ENCODE measurements around the gene FARS2. TPM values are rescaled to one million over a fixed set of nuclear protein-coding genes. Genes with fewer than 3 reads are reported as not detected.

The FARS2 gene
- total and polyA plus RNA-seq, 10 donors = 9.0 to 27.4 (median 19.8) TPM

- no peak overlapping the region for H3K27ac ChIP-seq
- H3K27me3 ChIP-seq (replicated peaks in 1 of 7) = no peaks in the 10 kb centered on the region
- H3K4me1 ChIP-seq = peaks cover 0 to 22% (median 0%) of the 10 kb centered on the region in 6 donors
- WGBS, 5 donors = 95 to 98% (median 98%) methylated on average over 2 of the region's 2 CpGs
- no peak for DNase-seq
- H3K9me3 ChIP-seq = peaks cover 0 to 22% (median 8%) of the 10 kb centered on the region in 8 donors
- intact Hi-C loops (cut with DNase I; ENCODE audit: low total_unique reads) = no loop called here
- peaks cover 0 to 19% (median 3%) of the 10 kb centered on the region in 6 donors for H3K36me3 ChIP-seq
- H3K4me3 ChIP-seq = no peak overlapping the region
- no peak for TF ChIP-seq CTCF (IDR thresholded peaks at IDR 0.05 in 8 of 11, conservative IDR thresholded peaks at IDR 0.05 in 3 of 11)
- TF ChIP-seq POLR2A (IDR thresholded peaks at IDR 0.05) = no peak
- no peak for TF ChIP-seq POLR2AphosphoS5 (IDR thresholded peaks at IDR 0.05)
Observed at GRCh38 chr6:5767471-5767870, 506.2 kb downstream of the FARS2 start.

GRCh38 chr6:5771211-5771610 lies 509.9 kb downstream of the FARS2 start:
- H3K27me3 ChIP-seq (replicated peaks in 1 of 7) = no peaks in the 10 kb centered on the region
- peaks cover 0 to 54% (median 3%) of the 10 kb centered on the region in 6 donors for H3K36me3 ChIP-seq
- WGBS, 5 donors = 96 to 98% (median 97%) methylated on average over 7 of the region's 7 CpGs
- H3K4me1 ChIP-seq = no peaks in the 10 kb centered on the region
- no peak overlapping the region for H3K27ac ChIP-seq
- no peak for DNase-seq
- no peak overlapping the region for H3K4me3 ChIP-seq
- TF ChIP-seq CTCF (IDR thresholded peaks at IDR 0.05 in 8 of 11, conservative IDR thresholded peaks at IDR 0.05 in 3 of 11) (no peak), POLR2A (IDR thresholded peaks at IDR 0.05) (no peak), POLR2AphosphoS5 (IDR thresholded peaks at IDR 0.05) (no peak)
- intact Hi-C loops (cut with DNase I; ENCODE audit: low total_unique reads) = no loop called here
- peaks cover 0 to 22% (median 8%) of the 10 kb centered on the region in 8 donors for H3K9me3 ChIP-seq

DNA sequence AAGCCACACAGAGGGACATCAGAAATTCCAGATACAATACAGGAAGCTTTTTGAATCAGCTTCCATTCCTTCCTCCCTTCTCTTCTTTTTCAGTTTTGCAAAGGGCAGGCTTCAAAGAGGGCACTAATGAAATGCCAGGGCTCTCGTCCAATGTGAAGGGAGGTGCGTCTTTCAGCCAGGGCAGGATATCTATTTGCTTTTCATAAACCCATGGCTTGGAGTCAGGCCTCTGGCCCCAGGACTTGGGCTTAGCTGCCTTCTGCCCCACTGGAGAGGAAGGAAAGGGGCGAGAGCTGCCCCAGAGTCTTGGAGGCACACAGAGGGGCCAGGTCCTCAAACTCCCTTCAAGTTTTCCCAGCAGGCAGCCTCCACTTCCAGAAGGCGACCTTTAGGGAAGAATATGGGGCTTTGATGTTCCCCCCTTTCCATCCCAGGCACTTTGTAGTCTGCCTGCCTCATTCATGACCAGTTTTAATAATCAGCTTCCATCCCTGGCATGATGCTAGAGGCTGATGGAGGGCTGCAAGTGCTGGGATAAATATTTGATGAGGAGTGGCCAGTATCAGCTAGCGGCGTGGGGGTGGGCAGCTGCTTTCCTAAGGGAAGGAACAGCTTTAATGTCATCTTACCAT lies 510.6 kb downstream of the FARS2 start:
- DNase-seq = no peak
- H3K4me3 ChIP-seq = no peak overlapping the region

More for the DNA sequence above, 510.6 kb downstream of the FARS2 start:
- Histone ChIP-seq H3K27me3 (replicated peaks in 1 of 7) (no peaks in the 10 kb centered on the region), H3K4me1 (peaks cover 0 to 3% (median 0%) of the 10 kb centered on the region in 6 donors), H3K36me3 (peaks cover 0 to 54% (median 3%) of the 10 kb centered on the region in 6 donors), H3K9me3 (peaks cover 0 to 17% (median 6%) of the 10 kb centered on the region in 8 donors), H3K27ac (no peak overlapping the region)
- TF ChIP-seq POLR2AphosphoS5 (IDR thresholded peaks at IDR 0.05) = no peak
- no peak for TF ChIP-seq CTCF (IDR thresholded peaks at IDR 0.05 in 8 of 11, conservative IDR thresholded peaks at IDR 0.05 in 3 of 11)
- TF ChIP-seq POLR2A (IDR thresholded peaks at IDR 0.05) = no peak
- WGBS, 5 donors = 92 to 98% (median 97%) methylated on average over 6 of the region's 6 CpGs
- intact Hi-C loops (cut with DNase I; ENCODE audit: low total_unique reads) = no loop called here

Data from spleen (tissue), 11 donors.